Neutrophil (primary cell): Measurements from ENCODE around the gene TMEM255B.

ENCODE experiments used
- H3K27ac ChIP-seq: fragments of 200-600 bp; sonication (generic); 2 replicates; pipeline ENCODE4 v1.5.1; 2016; ENCODE audit warnings: mild to moderate bottlenecking, moderate library complexity
- H3K27me3 ChIP-seq: fragments of 200-600 bp; sonication (generic); 2 replicates; pipeline ENCODE4 v1.6.0; 2016; ENCODE audit warnings: mild to moderate bottlenecking
- H3K36me3 ChIP-seq: fragments of 200-600 bp; sonication (generic); 2 replicates; pipeline ENCODE4 v1.5.1; 2017
- H3K4me1 ChIP-seq, 2 experiments: fragments of 200-600 bp in 1 of 2; sonication (generic) in 1 of 2; 1 replicate in 1 of 2; 2 replicates in 1 of 2; pipeline versions ENCODE4 v1.5.1 to v1.6.1; 2013 to 2016; ENCODE audit warnings: low read depth in 1 of 2, low read length in 1 of 2, mild to moderate bottlenecking in 1 of 2, moderate library complexity in 1 of 2; ENCODE audit not compliant: control insufficient read depth in 1 of 2, insufficient read depth in 1 of 2
- H3K4me3 ChIP-seq, 2 experiments: fragments of 200-600 bp in 1 of 2; sonication (generic) in 1 of 2; 1 replicate in 1 of 2; 2 replicates in 1 of 2; pipeline ENCODE4 v1.5.1; 2013 to 2016; ENCODE audit warnings: low read depth in 1 of 2, low read length in 1 of 2, mild to moderate bottlenecking in 1 of 2, moderate library complexity in 1 of 2
- H3K9me3 ChIP-seq: fragments of 200-600 bp; sonication (generic); 2 replicates; pipeline ENCODE4 v1.5.1; 2016
- CTCF ChIP-seq: fragments of 200-600 bp; sonication (generic); IDR thresholded peaks from 2 replicates; pipeline ENCODE4 v1.5.1; 2016; ENCODE audit warnings: antibody characterized with exemption

TMEM255B gene

GRCh38 chr13:113861433-113862030 lies 102.5 kb downstream of the TMEM255B start:
- Histone ChIP-seq H3K4me1 (peaks cover 0 to 7% of the 10 kb centered on the region in 2 experiments), H3K27ac (no peak overlapping the region), H3K4me3 (no peak overlapping the region), H3K27me3 (peaks cover 65% of the 10 kb centered on the region), H3K36me3 (no peaks in the 10 kb centered on the region), H3K9me3 (peaks cover 6% of the 10 kb centered on the region)
- no peak for TF ChIP-seq CTCF

- H3K4me1 ChIP-seq, result peaks cover 0 to 7% of the 10 kb centered on the region in 2 experiments
- H3K4me3 ChIP-seq, result no peak overlapping the region
- peaks cover 68% of the 10 kb centered on the region for H3K27me3 ChIP-seq
- no peak for TF ChIP-seq CTCF
- no peaks in the 10 kb centered on the region for H3K36me3 ChIP-seq
- peaks cover 6% of the 10 kb centered on the region for H3K9me3 ChIP-seq
- no peak overlapping the region for H3K27ac ChIP-seq
Measured at GRCh38 chr13:113862191-113862930, 103.3 kb downstream of the TMEM255B start.

- H3K27ac ChIP-seq, result no peak overlapping the region
- no peak for TF ChIP-seq CTCF
Measured at GRCh38 chr13:113862931-113863523, 104.0 kb downstream of the TMEM255B start.

GRCh38 chr13:113863524-113864272 lies 104.7 kb downstream of the TMEM255B start, which contains the start of gene GAS6:
Gene GAS6, minus strand, starts transcription at chr13:113864076. Its CDS starts 156 bp downstream, at chr13:113863920.
- Histone ChIP-seq H3K9me3 (peaks cover 6% of the 10 kb centered on the region), H3K27ac (no peak within 1 kb of the TSS)
- no peak for TF ChIP-seq CTCF

More at GRCh38 chr13:113862931-113863523, 104.0 kb downstream of the TMEM255B start:
- H3K4me1 ChIP-seq, result peaks cover 0 to 7% of the 10 kb centered on the region in 2 experiments
- H3K9me3 ChIP-seq, result peaks cover 6% of the 10 kb centered on the region
- peaks cover 73% of the 10 kb centered on the region for H3K27me3 ChIP-seq
- no peak overlapping the region for H3K4me3 ChIP-seq
- H3K36me3 ChIP-seq, result no peaks in the 10 kb centered on the region

GRCh38 chr13:113864273-113864890 lies 105.4 kb downstream of the TMEM255B start:
- no peak overlapping the region for H3K27ac ChIP-seq
- TF ChIP-seq CTCF, result no peak
- no peaks in the 10 kb centered on the region for H3K36me3 ChIP-seq
- H3K27me3 ChIP-seq, result peaks cover 86% of the 10 kb centered on the region
- no peak overlapping the region for H3K4me3 ChIP-seq
- peaks cover 2% of the 10 kb centered on the region for H3K9me3 ChIP-seq
- H3K4me1 ChIP-seq, result peaks cover 0 to 7% of the 10 kb centered on the region in 2 experiments

More at GRCh38 chr13:113863524-113864272, 104.7 kb downstream of the TMEM255B start, which contains the start of gene GAS6:
- Histone ChIP-seq H3K36me3 (no peaks in the 10 kb centered on the region), H3K4me3 (no peak within 1 kb of the TSS), H3K4me1 (peaks cover 0 to 7% of the 10 kb centered on the region in 2 experiments), H3K27me3 (peaks cover 79% of the 10 kb centered on the region)
